HG03135 (cell line): ENCODE data around the gene MYO5C.
"Not testable (repeated sequence)": the region's sequence is repeated elsewhere in the genome, so short reads cannot be mapped to it uniquely, and the experiment has no call there.

Experiments
- ATAC-seq: cut with Tn5 transposase; IDR thresholded peaks from one replicate; pipeline ENCODE4 v1.9.1; 2021; ENCODE audit warnings: mild to moderate bottlenecking, moderate library complexity; ENCODE audit not compliant: unreplicated experiment

MYO5C gene

DNA sequence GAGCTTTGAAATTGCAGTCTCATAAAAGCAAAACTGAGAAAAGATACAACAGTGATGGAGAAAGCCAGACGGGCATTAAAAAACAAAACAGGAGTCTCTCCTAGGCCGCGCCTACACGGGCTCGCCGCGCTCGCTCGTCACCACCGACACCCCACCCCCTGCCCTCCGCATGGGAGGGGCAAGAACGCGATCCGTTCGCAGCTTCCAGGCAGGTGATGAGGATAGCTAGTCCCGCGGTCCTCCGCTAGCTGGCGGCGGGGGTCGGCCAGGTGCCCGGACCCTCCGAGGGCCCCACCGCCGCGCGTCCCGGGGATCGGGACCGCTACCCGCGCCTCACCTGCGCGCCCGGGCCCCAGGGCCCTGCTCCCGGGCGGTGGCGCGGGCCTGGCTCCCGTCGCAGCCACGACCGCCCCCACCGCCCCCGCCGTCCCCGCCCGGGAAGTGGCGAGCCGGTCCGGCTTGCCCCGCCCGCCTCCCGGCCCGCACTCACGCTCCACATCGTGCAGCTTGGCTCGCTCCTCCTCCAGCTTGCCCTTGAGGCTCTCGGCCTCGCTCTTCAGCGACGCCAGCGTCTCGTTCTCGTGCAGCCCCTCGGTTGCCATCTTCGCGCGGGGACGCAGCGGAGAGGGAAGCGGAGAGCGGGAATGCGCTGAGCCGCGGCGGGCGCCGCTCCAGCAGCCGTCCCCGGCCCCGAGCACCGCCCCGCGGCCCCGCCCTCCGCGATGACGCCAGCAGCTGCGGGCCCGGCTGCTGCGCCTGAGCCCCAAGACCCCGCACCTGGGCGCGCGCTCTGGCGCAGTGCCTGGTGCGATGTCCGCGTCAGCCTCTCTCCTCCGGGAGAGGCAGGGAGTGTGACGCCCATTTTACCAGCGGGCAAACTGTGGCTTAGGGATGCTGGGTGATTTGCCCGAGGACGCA is 116.1 kb downstream of the MYO5C start:
- peak; percentile 80 for ATAC-seq

GRCh38 chr15:52178765-52179164 is 116.8 kb downstream of the MYO5C start:
- no peak for ATAC-seq

- ATAC-seq: no peak
Measured at GRCh38 chr15:52172869-52173268, 122.7 kb downstream of the MYO5C start.

DNA sequence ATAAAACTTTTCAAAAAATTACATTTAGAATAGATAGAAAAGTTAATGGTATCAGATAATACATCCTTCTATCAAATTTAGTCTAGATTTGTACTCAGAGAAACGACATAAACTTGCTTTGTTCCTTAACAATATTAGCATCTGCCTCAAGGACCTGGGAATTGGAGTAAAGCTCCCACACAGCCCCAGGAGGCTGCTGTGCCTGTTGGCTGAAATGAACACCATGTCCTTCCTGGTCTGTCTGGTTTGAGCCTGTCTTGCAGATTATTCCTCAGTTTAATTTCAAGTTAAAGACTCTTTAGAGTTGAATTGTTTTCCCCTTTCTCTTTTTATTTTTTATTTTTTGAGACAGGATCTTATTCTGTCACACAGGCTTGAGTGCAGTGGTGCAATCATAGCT is 123.8 kb downstream of the MYO5C start:
- no peak for ATAC-seq

GRCh38 chr15:52171386-52171785 is 124.2 kb downstream of the MYO5C start:
- ATAC-seq: no peak

- ATAC-seq: not testable (repeated sequence)
Measured at GRCh38 chr15:52170199-52170598, 125.4 kb downstream of the MYO5C start.

DNA sequence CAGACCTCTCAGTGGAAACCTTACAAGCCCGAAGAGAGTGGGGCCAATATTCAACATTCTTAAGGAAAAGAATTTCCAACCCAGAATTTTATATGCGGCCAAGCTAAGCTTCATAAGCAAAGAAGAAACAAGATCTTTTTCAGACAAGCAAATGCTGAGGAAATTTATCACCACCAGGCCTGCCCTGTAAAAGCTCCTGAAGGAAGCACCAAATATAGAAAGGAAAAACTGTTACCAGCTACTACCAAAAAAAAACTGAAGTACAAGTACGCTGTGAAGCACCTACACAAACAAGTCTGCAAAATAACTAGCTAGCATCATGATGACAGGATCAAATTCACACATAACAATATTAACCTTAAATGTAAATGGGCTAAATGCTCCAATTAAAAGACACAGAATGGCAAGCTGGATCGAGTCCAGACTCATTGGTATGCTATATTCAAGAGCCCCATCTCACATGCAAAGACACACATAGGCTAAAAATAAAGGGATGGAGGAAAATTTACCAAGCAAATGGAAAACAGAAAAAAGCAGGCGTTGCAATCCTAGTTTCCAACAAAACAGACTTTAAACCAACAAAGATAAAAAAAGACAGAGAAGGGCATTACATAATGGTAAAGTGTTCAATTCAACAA is 130.0 kb downstream of the MYO5C start:
- ATAC-seq: not testable (repeated sequence)

GRCh38 chr15:52164631-52165265 is 130.9 kb downstream of the MYO5C start:
- ATAC-seq: no peak

DNA sequence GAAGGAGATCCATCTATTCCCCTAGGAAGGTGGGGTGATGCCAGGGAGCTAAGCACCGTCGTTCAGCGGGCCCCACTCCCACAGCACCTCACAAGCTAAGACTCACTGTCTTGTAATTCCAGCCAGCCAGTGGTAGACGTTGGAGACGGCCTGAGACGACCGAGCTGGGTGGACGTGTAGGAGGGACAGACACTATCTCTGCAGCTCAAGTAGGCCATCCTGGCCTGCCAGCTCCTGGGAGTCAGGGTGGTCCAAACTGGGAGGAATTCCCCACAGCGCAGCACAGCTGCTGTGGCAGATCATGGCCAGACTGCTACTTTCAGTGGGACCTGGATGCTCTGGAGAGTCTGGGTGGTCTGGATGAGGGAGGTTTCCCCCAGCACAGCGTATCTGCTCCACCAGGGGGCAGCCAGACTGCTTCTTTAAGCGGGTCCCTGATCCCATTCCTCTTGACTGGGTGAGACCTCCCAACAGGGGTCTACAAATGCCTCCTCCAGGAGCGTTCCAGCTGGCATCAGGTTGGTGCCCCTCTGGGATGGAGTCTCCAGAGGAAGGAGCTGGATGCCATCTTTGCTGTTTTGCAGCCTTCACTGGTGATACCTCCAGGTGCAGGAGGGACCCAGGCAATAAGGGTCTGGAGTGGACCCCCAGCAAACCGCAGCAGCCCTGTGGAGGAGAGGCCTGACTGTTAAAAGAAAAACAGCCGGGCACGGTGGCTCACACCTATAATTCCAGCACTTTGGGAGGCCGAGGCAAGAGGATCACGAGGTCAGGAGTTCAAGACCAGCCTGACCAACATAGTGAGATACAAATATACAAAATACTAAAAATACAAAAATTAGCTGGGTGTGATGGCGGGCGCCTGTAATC is 132.0 kb downstream of the MYO5C start:
- ATAC-seq: no peak

DNA sequence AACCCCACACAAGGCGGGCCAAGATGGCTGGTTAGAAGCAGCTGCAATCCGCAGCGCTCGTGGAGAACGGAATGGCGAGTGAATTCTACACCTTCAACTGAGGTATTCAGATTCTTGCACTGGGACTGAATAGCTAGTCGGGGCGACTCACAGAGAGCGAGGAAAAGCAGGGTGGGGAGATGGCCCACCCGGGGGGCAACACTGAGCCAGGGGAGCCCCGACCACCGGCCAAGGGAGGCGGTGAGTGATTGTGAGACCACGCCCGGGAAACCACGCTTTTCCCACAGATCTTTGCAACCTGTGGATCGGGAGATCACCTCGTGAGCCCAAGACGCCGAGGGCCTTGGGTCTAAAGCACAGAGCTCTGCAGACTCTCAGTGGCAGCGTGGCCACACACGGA is 132.7 kb downstream of the MYO5C start:
- ATAC-seq: no peak

GRCh38 chr15:52162260-52162659 is 133.3 kb downstream of the MYO5C start:
- ATAC-seq: no peak

- no peak for ATAC-seq
Measured at GRCh38 chr15:52161406-52161966, 134.1 kb downstream of the MYO5C start.

- no peak for ATAC-seq
Measured at GRCh38 chr15:52159645-52160044, 136.0 kb downstream of the MYO5C start.

DNA sequence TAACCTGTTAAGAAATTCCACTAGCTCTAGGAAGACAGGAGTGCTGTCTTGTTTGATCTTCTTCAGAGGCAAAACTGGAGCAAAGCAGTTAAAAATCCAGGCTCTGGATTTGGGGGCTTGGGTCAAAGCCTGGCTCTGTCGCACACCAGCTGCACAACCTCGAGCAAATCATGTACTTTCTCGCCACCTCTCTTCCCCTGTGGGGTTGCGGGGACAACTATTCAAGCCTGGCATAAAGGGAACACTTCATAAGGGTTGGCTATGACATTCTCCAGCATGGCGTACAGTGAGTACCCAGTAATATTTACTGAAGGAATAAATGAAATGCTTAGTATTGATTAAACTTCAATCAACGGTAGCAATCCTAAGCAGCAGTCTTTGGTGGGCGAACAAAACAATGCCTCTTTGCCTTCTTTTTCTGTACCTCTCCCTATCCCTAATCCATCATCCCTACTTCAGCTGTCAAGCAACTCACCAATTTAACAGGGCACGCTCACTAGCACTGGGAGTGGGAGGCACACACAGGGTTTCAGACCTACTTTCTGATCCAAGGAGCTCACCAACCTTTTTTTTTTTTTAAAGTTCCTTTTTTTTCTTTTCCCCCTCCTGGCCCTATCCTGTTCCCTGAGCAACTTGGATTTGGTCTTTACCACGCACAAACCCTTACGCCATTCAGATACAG is 137.4 kb downstream of the MYO5C start:
- no peak for ATAC-seq

DNA sequence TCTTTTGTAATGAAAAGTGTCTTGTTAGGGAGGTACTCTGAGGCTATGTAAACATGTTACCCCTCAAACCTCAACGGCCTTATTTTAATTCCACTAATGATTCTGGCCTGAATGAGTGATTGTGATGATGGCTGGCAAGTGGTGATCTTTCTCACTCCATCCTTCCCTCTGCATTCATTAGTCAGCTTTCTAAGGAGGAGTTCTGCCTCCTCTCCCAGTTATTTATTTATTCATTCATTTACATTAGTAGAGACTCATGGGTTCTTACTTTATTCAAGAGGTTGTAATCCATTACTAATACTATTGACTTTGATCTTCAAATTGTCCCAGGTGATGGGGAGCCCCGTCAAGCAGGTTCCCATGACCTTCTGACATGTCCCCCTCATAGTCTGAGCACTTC is 139.7 kb downstream of the MYO5C start:
- no peak for ATAC-seq

DNA sequence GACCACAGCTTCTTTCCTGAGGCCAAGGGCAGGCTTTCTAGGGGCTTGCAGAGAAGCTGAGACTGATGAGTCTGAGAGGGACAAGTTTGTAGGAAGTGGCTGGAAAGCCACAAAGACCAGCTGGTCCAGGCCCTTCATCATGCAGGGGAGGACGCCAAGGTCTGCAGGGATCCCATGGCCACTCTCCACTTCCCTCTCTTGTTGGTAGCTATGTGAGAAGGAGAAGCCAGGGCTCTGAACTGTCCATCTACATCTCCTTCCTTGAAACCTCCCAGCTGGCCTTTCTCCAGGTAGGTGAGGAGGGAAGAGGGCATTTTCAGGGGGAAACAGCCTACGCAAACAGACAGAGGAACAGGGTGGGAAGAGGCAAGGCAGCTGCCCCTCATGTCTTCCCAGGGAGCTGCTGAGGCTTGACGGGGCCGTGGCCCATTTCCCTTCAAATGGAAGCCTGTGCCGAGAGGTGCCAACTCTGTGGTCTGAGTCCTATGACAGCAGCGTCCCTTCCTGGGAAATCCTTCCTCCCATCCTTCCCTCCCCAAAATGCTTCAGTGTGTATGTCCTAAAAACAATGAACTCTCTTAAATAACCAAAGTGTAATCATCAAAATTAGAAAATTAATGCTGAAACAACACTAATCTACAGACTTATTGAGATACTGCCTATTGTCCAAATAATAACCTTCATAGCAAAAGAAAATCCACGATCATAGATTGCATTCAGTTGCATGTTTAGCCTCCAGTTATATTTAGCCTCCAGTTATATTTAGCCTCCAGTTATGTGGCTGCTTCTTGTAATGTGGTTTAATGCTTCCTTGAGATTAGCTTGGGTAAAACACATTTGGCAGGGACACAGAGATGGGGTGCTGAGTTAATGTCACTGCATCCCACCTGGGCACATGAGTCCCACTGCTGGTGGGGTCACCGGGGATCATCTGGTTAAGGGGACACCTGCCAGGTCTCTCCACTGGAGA is 140.4 kb downstream of the MYO5C start:
- no peak for ATAC-seq

DNA sequence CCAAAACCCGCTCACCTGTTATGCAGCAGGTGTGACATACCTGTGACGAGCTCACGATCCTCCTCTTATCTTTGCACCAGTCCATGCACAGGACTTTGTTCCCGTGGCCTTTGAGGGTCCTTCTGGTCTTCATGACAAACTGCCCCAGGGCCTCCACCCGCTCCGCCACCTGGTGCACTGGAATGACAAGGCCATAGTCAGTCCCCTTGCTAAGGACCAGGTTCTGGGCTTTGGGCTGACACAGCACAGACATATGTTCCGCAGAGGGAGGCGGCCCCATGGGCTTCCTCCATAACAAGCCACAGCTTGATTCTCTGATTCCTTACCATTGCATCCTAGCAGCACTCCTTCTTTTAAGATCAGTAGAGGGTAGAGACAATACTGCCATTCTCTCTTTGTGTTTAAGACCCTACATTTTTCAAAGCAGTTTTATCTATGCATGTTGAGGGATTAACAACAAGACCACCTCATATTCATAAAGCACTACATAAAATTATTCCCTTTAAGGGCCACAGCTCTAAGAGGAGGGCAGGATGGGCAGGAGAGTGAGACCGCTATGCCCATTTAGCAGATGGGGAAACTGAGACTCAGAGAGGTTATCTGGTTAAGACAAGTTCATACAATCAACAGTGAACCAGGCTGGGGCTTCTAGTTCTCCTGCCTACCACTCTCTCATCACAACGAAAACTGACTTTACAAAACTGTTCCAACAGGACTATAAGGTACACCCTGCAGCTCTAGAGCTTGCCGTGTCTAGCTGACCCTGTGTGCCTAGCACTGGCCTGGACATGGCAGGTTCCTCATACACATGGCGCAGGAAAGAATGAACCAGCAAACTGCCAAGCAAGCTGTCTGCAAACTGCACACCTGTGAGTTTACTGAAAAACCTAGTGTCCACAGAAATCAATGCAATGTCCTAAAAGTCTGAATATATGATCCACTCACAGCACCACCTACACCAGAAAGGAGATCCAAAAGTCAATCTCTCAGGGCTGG is 141.4 kb downstream of the MYO5C start:
- no peak for ATAC-seq

- no peak for ATAC-seq
Measured at GRCh38 chr15:52151353-52151752, 144.3 kb downstream of the MYO5C start.
